Stomach (tissue), 9 donors: ENCODE measurements around the gene DUSP19. TPM values are rescaled to one million over a fixed set of nuclear protein-coding genes. Genes with fewer than 3 reads are reported as not detected.

Experiments
- DNase-seq, 2 donors: peaks; one replicate each; pipeline versions ENCODE4 v3.0.0 to v3.0.0-alpha.2; 2013 to 2019
- H3K27ac ChIP-seq, 5 donors: fragments of 200-600 bp in 4 of 5; sonication (generic) in 4 of 5; one replicate each; pipeline ENCODE4 v1.5.1; 2013 to 2019; ENCODE audit warnings: mild to moderate bottlenecking in 1 of 5, moderate library complexity in 1 of 5
- H3K27me3 ChIP-seq, 3 donors: fragments of 200-600 bp; sonication (generic); one replicate each; pipeline ENCODE4 v1.5.1; 2017 to 2019; ENCODE audit warnings: mixed run types in 1 of 3
- H3K36me3 ChIP-seq, 4 donors: fragments of 200-600 bp; sonication (generic); 1 replicate in 3 of 4; 2 replicates in 1 of 4; pipeline ENCODE4 v1.5.1; 2016 to 2019
- H3K4me1 ChIP-seq, 4 donors: fragments of 200-600 bp; sonication (generic); one replicate each; pipeline ENCODE4 v1.5.1; 2016 to 2019
- H3K4me3 ChIP-seq, 4 donors: fragments of 200-600 bp; sonication (generic) in 3 of 4; one replicate each; pipeline ENCODE4 v1.5.1; 2016 to 2019; ENCODE audit warnings: mild to moderate bottlenecking in 1 of 4
- H3K9me3 ChIP-seq, 4 donors: fragments of 200-600 bp; sonication (generic); one replicate each; pipeline ENCODE4 v1.5.1; 2016 to 2019
- CTCF ChIP-seq, 7 experiments: fragments of 450-650 bp in 4 of 7; fragments of 200-600 bp in 3 of 7; sonication (generic) in 3 of 7; IDR thresholded peaks; one replicate each; pipeline ENCODE4 v1.5.1; 2016 to 2019; ENCODE audit warnings: antibody characterized with exemption in 7 of 7, control low read depth in 2 of 7, mild to moderate bottlenecking in 1 of 7
- EP300 ChIP-seq: sonication (generic); formaldehyde crosslinking; IDR thresholded peaks from one replicate; pipeline ENCODE4 v1.6.1; 2017; ENCODE audit warnings: antibody characterized with exemption
- POLR2A ChIP-seq, 4 donors: fragments of 450-650 bp; IDR thresholded peaks; one replicate each; pipeline ENCODE4 v1.6.1; 2016; ENCODE audit warnings: antibody characterized with exemption in 4 of 4, control low read depth in 2 of 4, mild to moderate bottlenecking in 1 of 4, moderate library complexity in 1 of 4
- POLR2AphosphoS5 ChIP-seq, 3 donors: sonication (generic); formaldehyde crosslinking; IDR thresholded peaks; one replicate each; pipeline ENCODE4 v1.6.1; 2016; ENCODE audit warnings: antibody characterized with exemption in 3 of 3
- WGBS, 5 donors: extraction: QIAGEN DNeasy Blood & Tissue Kit in 3 of 5; methylation state at CpG; one replicate each; pipeline versions ENCODE4 v1.1.5 to v1.1.7; 2013 to 2018; 5-methylcytosine and 5-hydroxymethylcytosine counted together
- intact Hi-C: fragments of 100-400 bp; cut with DNase I; formaldehyde crosslinking; loops from one replicate; pipeline ENCODE4 v1.15.1; 2023; ENCODE audit warnings: low total_unique reads
- polyA plus RNA-seq, 3 donors: library from polyadenylated mRNA; stranded (reverse); fragments of 200-250 nt; gene quantifications; one replicate each; pipeline ENCODE4 v1.2.3, GENCODE V29; 2013
- total RNA-seq, 5 donors: library from RNA; depleted of rRNA; stranded (reverse); fragments of >200 nt; gene quantifications; one replicate each; pipeline versions ENCODE4 v1.1.0 to v1.2.3, GENCODE V29; 2014 to 2016
- donor health status: healthy with polysubstance abuse.
- donor health status: Bipolar disorder and iron deficiency.
- donor health status: healthy.

The DUSP19 gene
- total and polyA plus RNA-seq, 8 donors, result 1.1 to 19.6 (median 4.3) TPM; not detected in 1

GRCh38 chr2:183063083-183063482 is 15.5 kb upstream of the DUSP19 start:
- TF ChIP-seq POLR2AphosphoS5 (IDR thresholded peaks at IDR 0.05), result no peak
- no peak for TF ChIP-seq POLR2A (IDR thresholded peaks at IDR 0.05)
- TF ChIP-seq EP300, result no peak
- TF ChIP-seq CTCF (IDR thresholded peaks at IDR 0.05), result no peak
- intact Hi-C loops, result no loop called here
- WGBS, 5 donors, result 33 to 55% (median 40%) methylated on average over 2 of the region's 2 CpGs
- no peaks in the 10 kb centered on the region for H3K36me3 ChIP-seq
- peaks cover 0 to 2% (median under 1%) of the 10 kb centered on the region in 4 donors for H3K4me1 ChIP-seq
- no peak overlapping the region for H3K27ac ChIP-seq
- no peak for DNase-seq
- no peaks in the 10 kb centered on the region for H3K9me3 ChIP-seq
- H3K27me3 ChIP-seq, result no peaks in the 10 kb centered on the region
- no peak overlapping the region for H3K4me3 ChIP-seq

- intact Hi-C loops, result no loop called here
Measured at GRCh38 chr2:183068561-183068960, 10.0 kb upstream of the DUSP19 start.

GRCh38 chr2:183069174-183069573 is 9.4 kb upstream of the DUSP19 start:
- Histone ChIP-seq H3K27me3 (no peaks in the 10 kb centered on the region), H3K27ac (no peak overlapping the region), H3K36me3 (no peaks in the 10 kb centered on the region), H3K4me3 (no peak overlapping the region), H3K9me3 (no peaks in the 10 kb centered on the region), H3K4me1 (no peaks in the 10 kb centered on the region)
- no peak for TF ChIP-seq EP300
- no peak for TF ChIP-seq POLR2AphosphoS5 (IDR thresholded peaks at IDR 0.05)
- TF ChIP-seq POLR2A (IDR thresholded peaks at IDR 0.05), result no peak
- no peak for TF ChIP-seq CTCF (IDR thresholded peaks at IDR 0.05)
- DNase-seq, result no peak
- intact Hi-C loops, result no loop called here
- WGBS, 5 donors, result 92 to 100% (median 93%) methylated on average over 1 to 2 of the region's 2 CpGs

More at GRCh38 chr2:183068561-183068960, 10.0 kb upstream of the DUSP19 start:
- TF ChIP-seq CTCF (IDR thresholded peaks at IDR 0.05) (no peak), EP300 (no peak), POLR2A (IDR thresholded peaks at IDR 0.05) (no peak), POLR2AphosphoS5 (IDR thresholded peaks at IDR 0.05) (no peak)
- Histone ChIP-seq H3K27me3 (no peaks in the 10 kb centered on the region), H3K4me1 (no peaks in the 10 kb centered on the region), H3K36me3 (no peaks in the 10 kb centered on the region), H3K4me3 (no peak overlapping the region), H3K27ac (no peak overlapping the region), H3K9me3 (no peaks in the 10 kb centered on the region)
- 65 to 87% (median 77%) methylated on average over 2 to 3 of the region's 3 CpGs for WGBS, 5 donors
- DNase-seq, result no peak

GRCh38 chr2:183070942-183071844 is 7.4 kb upstream of the DUSP19 start:
- Histone ChIP-seq H3K9me3 (no peaks in the 10 kb centered on the region), H3K27me3 (no peaks in the 10 kb centered on the region), H3K27ac (no peak overlapping the region), H3K4me3 (no peak overlapping the region), H3K36me3 (no peaks in the 10 kb centered on the region), H3K4me1 (peaks cover 0 to 3% (median 0%) of the 10 kb centered on the region in 4 donors)
- TF ChIP-seq EP300 (no peak), CTCF (IDR thresholded peaks at IDR 0.05) (peak in 3 of 7 experiments; percentile 16 to 32 (median 30)), POLR2A (IDR thresholded peaks at IDR 0.05) (no peak), POLR2AphosphoS5 (IDR thresholded peaks at IDR 0.05) (no peak)
- peak; percentile 57 to 61 for DNase-seq
- intact Hi-C loops, result no loop called here
- WGBS, 5 donors, result 67 to 80% (median 68%) methylated on average over 23 to 34 of the region's 34 CpGs
